Measurements from ENCODE around the gene ANO2.

Gene ANO2

DNA sequence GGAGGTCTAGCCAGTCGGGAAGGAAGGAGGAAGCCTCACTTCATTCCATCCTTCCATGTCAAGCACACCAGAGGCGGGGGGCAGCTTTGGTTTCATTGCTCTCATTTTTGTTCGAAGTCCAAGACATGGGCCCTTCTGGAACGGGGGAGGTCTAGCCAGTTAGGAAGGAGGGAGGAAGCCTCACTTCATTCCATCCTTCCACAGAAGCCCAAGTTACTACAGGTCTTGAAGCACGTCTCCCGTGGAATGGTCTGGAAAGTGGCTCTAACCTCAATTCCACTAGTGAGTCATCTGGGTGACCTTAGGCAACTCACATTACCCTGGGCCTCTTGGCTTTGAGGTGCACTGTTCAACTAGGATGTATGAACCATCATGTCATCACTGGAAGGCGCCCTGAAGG lies 356.9 kb downstream of the ANO2 start:
- TF ChIP-seq ZBTB7A (IDR thresholded peaks at IDR 0.05; ENCODE audit: low read depth): no peak
- TF ChIP-seq, protein P1, sequence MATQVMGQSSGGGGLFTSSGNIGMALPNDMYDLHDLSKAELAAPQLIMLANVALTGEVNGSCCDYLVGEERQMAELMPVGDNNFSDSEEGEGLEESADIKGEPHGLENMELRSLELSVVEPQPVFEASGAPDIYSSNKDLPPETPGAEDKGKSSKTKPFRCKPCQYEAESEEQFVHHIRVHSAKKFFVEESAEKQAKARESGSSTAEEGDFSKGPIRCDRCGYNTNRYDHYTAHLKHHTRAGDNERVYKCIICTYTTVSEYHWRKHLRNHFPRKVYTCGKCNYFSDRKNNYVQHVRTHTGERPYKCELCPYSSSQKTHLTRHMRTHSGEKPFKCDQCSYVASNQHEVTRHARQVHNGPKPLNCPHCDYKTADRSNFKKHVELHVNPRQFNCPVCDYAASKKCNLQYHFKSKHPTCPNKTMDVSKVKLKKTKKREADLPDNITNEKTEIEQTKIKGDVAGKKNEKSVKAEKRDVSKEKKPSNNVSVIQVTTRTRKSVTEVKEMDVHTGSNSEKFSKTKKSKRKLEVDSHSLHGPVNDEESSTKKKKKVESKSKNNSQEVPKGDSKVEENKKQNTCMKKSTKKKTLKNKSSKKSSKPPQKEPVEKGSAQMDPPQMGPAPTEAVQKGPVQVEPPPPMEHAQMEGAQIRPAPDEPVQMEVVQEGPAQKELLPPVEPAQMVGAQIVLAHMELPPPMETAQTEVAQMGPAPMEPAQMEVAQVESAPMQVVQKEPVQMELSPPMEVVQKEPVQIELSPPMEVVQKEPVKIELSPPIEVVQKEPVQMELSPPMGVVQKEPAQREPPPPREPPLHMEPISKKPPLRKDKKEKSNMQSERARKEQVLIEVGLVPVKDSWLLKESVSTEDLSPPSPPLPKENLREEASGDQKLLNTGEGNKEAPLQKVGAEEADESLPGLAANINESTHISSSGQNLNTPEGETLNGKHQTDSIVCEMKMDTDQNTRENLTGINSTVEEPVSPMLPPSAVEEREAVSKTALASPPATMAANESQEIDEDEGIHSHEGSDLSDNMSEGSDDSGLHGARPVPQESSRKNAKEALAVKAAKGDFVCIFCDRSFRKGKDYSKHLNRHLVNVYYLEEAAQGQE (IDR thresholded peaks at IDR 0.05; ENCODE audit: low read depth): no peak
- no peak for TF ChIP-seq TCF12 (IDR thresholded peaks at IDR 0.05; ENCODE audit: low read depth)
- TF ChIP-seq, protein P2, sequence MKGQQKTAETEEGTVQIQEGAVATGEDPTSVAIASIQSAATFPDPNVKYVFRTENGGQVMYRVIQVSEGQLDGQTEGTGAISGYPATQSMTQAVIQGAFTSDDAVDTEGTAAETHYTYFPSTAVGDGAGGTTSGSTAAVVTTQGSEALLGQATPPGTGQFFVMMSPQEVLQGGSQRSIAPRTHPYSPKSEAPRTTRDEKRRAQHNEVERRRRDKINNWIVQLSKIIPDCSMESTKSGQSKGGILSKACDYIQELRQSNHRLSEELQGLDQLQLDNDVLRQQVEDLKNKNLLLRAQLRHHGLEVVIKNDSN (IDR thresholded peaks at IDR 0.05): no peak
- TF ChIP-seq, protein P3, sequence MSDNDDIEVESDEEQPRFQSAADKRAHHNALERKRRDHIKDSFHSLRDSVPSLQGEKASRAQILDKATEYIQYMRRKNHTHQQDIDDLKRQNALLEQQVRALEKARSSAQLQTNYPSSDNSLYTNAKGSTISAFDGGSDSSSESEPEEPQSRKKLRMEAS (IDR thresholded peaks at IDR 0.05): no peak

DNA sequence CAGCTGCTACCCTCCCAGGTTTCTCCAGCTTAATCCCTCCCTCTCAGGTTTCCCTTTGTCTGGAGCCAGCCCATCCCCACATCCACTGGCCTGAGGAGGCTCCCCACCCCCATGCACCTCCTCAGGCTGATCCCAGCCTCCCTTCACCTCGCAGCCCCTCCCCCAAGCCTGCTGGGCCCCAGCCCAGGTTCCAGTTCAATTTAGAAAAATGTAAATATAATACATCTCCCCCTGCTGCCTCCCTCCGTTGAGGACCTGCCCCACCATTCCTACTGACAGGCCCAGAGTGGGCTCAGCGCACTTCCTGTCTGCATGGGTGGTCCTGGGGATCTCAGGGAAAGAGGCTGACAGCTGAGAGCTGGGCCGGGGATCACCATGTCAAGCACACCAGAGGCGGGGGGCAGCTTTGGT lies 357.3 kb downstream of the ANO2 start:
- no peak for TF ChIP-seq EGR1 (IDR thresholded peaks at IDR 0.05)
- TF ChIP-seq YY1 (IDR thresholded peaks at IDR 0.05; ENCODE audit: low read depth): no peak
- no peak for TF ChIP-seq NFIC (IDR thresholded peaks at IDR 0.05)
- TF ChIP-seq TCF12 (IDR thresholded peaks at IDR 0.05; ENCODE audit: low read depth): no peak
- TF ChIP-seq, protein P2 (IDR thresholded peaks at IDR 0.05): no peak
- no peak for TF ChIP-seq EP300 (IDR thresholded peaks at IDR 0.05; ENCODE audit: borderline replicate concordance)

DNA sequence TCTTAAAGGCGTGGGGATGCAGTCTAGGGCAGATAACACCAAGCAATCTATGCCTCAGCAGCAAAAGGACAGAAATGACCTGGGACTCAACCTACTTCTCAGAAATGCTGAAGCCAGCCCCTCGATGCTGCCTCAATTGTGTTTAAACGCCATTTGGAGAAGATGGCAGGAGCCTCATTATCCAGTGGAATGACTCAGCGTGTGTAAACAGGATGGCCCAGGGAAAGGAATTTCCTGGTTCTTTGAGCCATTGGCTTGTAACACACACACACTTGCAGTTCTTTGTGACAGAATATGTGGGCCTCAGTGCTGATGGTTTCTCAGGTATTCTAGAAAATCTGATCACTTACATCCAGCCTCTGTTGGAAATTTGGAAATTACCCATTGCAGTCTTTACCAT lies 358.9 kb downstream of the ANO2 start:
- TF ChIP-seq NFIC (IDR thresholded peaks at IDR 0.05) (no peak), TEAD4 (IDR thresholded peaks at IDR 0.05) (no peak), YY1 (IDR thresholded peaks at IDR 0.05; ENCODE audit: low read depth) (no peak), RAD21 (IDR thresholded peaks at IDR 0.05; ENCODE audit: low read depth) (no peak), EP300 (IDR thresholded peaks at IDR 0.05; ENCODE audit: borderline replicate concordance) (no peak), FOXM1 (IDR thresholded peaks at IDR 0.05; ENCODE audit: borderline replicate concordance, low read depth) (no peak), CEBPB (IDR thresholded peaks at IDR 0.05) (no peak), ZBTB7A (IDR thresholded peaks at IDR 0.05; ENCODE audit: low read depth) (no peak), TAF1 (IDR thresholded peaks at IDR 0.05; ENCODE audit: low read depth) (no peak), TCF12 (IDR thresholded peaks at IDR 0.05; ENCODE audit: low read depth) (no peak), EGR1 (IDR thresholded peaks at IDR 0.05) (no peak), CREB1 (IDR thresholded peaks at IDR 0.05; ENCODE audit: low read depth) (no peak)
- TF ChIP-seq, protein P2 (IDR thresholded peaks at IDR 0.05): no peak
- TF ChIP-seq, protein P3 (IDR thresholded peaks at IDR 0.05): no peak
- TF ChIP-seq, protein P1 (IDR thresholded peaks at IDR 0.05; ENCODE audit: low read depth): no peak

DNA sequence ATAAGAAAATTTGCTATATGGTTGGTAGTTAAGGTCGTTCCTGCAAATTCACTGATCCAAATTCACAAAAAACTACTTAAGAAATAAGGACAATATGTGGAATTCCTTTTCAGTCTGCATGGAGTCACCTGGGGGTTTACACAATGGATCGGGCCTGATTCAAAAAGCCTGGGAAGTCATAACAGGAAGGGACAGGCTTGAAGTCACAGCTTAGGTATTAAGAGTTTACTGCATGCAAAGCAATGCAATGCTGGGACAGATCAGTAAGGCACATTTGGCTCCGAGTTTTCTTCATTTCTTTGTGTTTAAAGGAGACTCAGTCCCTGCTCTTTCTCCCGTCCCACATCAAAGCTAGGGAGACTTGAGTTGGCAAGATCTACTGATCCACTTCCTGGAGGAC lies 359.9 kb downstream of the ANO2 start:
- TF ChIP-seq FOXM1 (IDR thresholded peaks at IDR 0.05; ENCODE audit: borderline replicate concordance, low read depth) (no peak), ZBTB7A (IDR thresholded peaks at IDR 0.05; ENCODE audit: low read depth) (no peak), EGR1 (IDR thresholded peaks at IDR 0.05) (no peak), EP300 (IDR thresholded peaks at IDR 0.05; ENCODE audit: borderline replicate concordance) (no peak), TAF1 (IDR thresholded peaks at IDR 0.05; ENCODE audit: low read depth) (no peak), NFIC (IDR thresholded peaks at IDR 0.05) (no peak), TCF12 (IDR thresholded peaks at IDR 0.05; ENCODE audit: low read depth) (no peak), CREB1 (IDR thresholded peaks at IDR 0.05; ENCODE audit: low read depth) (no peak)
- TF ChIP-seq, protein P3 (IDR thresholded peaks at IDR 0.05): no peak
- TF ChIP-seq, protein P1 (IDR thresholded peaks at IDR 0.05; ENCODE audit: low read depth): no peak
- TF ChIP-seq, protein P2 (IDR thresholded peaks at IDR 0.05): no peak
